Right renal cortex interstitium (tissue), 3 donors: Measurements from ENCODE around the gene CTSW. TPM values are rescaled to one million over a fixed set of nuclear protein-coding genes. Genes with fewer than 3 reads are reported as not detected.
A peak's percentile ranks its signal among the peaks of the same experiment; 100 is the strongest.

Experiments used
- DNase-seq, 3 donors: peaks; one replicate each; pipeline ENCODE4 v3.0.0-alpha.2; 2013; ENCODE audit warnings: low read depth in 3 of 3, low spot score in 2 of 3
- polyA plus RNA-seq, 3 donors: library from polyadenylated mRNA; unstranded; fragments of 120-200 nt; gene quantifications; one replicate each; pipeline ENCODE4 v1.2.1, GENCODE V29; 2013; ENCODE audit not compliant: insufficient read length in 3 of 3

Gene CTSW
- polyA plus RNA-seq, 3 donors = 1.0 to 1.2 (median 1.2) TPM

GRCh38 chr11:65898656-65899355, 19.2 kb downstream of the CTSW start:
- DNase-seq = no peak

- no peak for DNase-seq
Observed at GRCh38 chr11:65899356-65900124, 19.9 kb downstream of the CTSW start.

GRCh38 chr11:65900125-65900898, 20.7 kb downstream of the CTSW start, which contains the start of gene FOSL1:
FOSL1 (minus strand) TSS chr11:65900388; CDS start chr11:65900339, 49 bp downstream.
- DNase-seq = no peak

DNA sequence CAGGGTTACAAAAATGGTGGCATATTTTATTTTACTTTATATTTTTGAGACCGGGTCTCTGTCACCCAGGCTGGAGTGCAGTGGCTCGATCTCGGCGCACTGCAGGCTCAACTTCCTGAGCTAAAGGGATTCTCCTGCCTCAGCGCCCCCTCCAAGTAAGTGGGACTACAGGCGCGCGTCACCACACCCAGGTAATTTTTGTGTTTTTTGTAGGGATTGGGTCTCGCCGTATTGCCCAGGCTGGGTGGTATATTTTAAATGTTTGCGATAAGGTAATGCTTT, 21.2 kb downstream of the CTSW start:
- no peak for DNase-seq

DNA sequence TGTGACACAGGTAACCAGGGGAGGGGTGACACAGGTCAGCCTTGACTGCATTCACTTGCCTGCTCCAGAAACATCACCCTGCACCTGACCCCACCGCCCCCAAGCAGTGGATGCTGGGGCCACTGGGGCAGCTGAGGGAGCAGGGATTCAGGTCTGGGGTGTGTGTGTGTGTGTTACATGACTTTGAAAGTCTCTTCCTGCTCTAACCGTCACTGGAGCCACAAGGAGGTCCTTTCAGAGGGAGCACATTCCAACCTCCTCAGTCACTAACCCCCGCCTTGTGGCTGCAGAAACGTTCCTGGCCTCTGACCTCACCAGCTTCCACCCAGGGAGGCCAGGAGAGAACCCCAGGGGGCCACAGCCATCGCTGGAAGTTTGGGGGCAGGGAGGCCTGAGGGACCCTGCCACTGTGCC, 23.4 kb downstream of the CTSW start:
- no peak for DNase-seq

GRCh38 chr11:65903715-65904114, 24.1 kb downstream of the CTSW start:
- no peak for DNase-seq

DNA sequence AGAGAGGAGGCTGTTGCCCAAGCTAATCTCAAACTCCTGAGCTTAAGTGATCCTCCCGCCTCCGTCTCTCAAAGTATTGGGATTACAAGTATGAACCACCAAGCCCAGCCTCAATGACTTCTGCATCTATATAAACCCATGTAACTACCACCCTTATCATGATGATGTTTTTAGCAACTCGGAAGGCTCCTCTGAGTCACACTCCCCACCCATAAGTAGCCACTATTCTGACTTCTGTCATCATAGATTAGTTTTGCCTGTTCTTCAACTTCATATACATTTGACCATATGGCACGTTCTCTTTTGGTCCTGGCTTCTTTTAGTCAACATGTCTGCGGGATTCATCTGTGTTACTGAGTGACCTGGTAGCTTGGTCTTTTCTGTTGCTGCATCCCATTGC, 27.0 kb downstream of the CTSW start:
- DNase-seq = no peak

DNA sequence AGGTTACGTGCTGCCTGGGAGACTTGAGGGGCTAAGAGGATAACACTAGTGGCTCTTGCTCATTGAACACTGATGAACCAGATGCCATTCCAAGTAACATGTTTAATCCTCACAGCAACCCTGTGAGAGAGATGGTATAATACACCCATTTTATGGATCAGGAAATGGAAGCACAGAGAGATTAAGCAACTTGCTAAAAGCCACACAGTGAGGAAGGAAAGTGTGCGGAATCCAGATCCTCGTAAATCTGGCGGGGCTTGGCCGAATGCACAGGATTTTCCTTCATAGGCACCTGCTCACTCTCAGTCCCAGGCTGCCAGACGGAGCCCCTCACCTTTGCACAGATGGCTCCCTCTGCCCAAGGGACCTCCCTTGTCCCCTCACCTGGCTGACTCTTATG, 28.2 kb downstream of the CTSW start:
- DNase-seq = no peak

DNA sequence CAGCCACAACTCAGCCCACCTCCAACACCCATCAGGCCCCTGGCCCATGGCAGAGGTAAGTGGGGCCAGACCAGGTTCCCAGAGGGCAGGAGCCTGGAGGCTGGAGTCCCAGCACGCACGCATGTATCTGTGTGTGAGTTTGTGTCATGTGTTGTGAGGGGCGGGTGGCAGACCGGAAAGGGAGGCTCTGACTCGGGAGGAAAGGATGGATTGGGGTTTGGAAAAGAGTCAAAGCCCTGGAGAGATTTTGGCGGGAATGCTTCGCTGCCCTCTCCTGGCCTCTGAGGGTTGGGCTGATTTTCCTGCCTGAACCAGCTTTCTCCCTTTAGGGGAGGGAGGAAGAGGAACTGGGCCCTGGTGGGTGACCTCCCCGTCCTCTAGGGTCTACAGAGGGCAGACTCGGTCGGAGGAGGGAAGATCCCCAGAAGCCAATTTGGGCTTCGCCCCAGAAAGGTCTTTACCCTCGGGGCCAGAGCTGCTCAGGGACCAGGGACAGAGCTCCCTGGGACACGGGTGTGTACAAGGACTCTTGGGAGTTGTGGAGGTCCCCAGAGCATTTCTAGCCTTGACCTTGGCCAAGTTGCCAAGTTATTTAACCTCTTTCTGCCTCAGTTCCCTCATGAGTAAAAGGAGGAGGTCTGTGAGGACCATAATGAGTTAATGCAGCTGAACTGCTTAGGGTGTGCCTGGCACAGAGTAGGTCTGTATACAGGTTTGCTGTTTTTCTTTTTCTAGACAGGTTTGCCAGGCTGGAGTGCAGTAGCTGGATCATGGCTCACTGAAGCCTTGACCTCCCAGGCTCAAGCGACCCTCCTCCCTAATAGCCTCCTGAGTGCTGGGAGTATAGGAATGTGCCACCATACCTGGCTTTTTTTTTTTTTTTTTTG, 32.3 kb downstream of the CTSW start:
- no peak for DNase-seq

DNA sequence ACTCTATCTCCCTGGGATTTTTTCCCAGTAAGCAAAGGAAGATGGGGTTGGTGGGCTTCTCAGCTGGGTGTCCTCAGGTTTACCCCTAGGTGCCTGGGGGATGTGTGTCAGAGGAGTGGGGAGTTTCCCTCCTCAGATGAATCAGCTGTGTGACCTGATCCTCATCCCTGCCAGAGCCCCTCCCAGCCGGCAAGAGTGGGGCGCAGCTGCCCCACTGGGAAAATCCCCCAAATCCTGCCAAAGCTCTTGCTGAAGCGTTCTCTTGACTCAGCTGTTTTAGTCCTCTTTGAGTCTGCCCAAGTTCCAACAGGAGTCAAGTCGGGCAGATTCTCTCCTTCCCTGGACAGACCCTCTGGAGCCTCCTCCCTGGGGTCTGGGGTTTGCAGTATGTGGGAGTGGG, 33.2 kb downstream of the CTSW start:
- no peak for DNase-seq

DNA sequence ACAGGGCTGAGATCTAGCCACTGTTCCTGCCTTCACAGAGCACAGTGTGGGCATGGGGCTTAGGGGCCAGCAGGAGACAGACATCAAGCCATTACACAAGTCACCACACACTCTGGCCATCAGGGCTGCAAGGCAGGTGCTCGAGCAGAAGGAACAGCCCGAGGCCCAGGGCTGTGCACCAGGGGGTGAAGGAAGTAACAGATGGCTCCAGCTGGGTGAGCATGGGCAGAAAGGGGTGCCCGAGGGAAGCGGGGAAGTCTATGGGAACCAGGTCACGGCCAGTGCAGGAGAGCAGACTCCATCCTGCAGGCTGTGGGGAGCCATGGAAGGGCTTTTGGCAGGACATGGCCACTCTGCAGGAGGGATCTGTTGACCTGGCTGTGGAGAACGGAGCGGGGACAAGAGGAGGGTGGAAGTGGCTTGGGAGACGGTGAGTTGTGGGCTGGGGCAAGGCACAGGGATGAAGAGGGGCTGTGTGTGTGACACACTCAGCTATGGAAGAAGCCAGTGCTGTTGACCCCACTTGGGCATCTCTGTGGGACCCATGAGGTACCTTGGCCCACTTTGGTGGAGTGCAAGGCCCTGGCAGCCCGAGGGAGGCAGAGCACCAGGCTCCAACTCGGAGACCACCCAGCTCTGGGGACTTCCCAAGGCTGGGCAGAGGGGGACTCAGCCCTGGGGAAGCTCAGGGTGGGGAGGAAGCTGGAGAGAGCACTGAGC, 35.6 kb downstream of the CTSW start:
- DNase-seq = no peak

GRCh38 chr11:65915821-65916251, 36.2 kb downstream of the CTSW start:
- no peak for DNase-seq

DNA sequence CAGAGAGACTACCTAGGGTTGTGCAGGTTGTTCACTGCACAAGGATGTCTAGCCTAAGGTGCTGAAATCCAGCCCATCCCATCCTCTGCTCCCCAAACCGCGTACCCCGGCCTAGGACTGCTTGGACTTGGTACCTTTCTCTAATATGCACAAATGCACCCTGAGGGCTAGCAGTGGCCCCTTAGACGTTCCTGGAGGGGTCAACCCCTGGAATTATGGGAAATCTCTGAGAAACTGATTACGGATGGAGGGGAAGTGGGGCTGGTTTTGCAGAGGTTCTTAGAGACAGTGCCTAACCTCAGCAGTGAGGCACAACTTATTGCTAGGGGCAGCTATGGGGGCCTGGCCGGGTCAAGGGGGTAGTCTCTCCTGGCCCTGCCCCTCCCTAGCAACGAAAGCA, 36.8 kb downstream of the CTSW start:
- DNase-seq = no peak

DNA sequence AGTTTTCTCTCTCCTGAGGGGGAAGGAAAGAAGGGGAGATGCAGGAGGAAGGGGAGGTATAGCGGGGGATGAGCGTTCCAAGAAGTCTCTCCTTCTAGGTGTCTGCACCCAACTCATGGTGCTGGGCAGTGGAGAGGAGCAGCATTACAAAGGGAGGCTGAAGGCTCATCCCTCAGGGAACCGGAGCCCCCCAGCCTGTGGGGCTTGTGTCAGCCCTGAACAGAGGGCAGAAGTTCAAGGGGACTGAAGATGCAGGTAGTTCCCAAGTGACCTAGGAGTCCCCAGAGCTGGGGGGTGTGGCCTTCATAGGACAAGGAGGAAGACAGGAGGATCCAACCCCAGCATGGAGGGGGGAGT, 37.4 kb downstream of the CTSW start:
- DNase-seq = no peak

GRCh38 chr11:65917434-65918210, 38.0 kb downstream of the CTSW start:
- no peak for DNase-seq

DNA sequence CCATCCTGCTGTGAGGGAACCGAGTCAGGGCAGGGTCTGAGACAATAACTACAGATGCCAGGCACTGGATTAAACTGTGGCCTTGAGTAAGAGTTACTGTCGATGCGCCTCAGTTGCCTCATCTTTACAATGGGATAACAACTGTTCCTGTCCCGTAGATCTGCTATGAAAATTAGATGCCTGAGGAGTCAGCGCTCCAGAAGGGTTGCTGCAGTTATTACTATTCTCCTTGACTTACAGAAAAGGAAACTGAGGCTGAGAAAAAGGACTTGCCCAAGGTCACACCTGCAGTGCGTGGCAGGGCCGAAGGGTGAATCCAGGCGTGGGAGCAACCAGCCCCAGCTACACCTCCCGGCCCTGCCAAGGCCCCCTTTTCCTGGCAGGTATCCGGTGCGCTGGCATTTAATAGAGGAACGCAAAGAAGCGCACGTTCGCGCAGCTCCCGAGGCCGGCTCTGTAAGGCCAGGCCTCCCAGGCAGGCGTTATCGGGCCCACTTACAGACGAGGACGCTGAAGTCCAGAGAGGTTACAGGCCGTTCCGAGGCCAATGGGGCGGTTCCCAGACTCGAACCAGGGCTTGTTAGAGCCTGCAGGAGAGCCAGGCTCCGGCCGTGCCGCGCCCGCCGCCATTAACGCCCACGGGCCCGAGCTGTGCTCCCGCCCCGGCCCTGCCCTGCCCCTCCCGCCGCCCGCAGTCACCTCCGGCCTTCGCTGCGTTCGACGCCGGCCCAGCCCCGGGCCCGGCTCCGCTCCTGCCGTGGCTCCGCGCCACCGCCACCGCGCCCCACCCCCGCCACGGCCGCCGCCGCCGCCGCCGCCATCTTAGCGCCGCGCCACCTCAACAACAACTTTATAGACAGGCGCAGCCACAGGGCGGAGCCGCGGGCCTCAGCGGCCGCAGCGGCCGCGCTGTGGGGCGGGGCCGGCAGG, 38.8 kb downstream of the CTSW start, which contains the start of gene C11orf68:
Gene C11orf68 (minus strand): TSS at position 852 of the 930 bp plus-strand sequence. CDS start 31 bp downstream, at position 821.
- no peak for DNase-seq

- DNase-seq = peak; percentile 75 to 95 (median 91)
Observed at GRCh38 chr11:65919141-65919572, 39.5 kb downstream of the CTSW start, which contains the start of gene DRAP1. DRAP1 (plus strand) TSS chr11:65919426; CDS start chr11:65919502, 76 bp downstream.
